Measurements from ENCODE around the gene DENND2D.
"Not testable (repeated sequence)": the region's sequence is repeated elsewhere in the genome, so short reads cannot be mapped to it uniquely, and the experiment has no call there.

Gene DENND2D

GRCh38 chr1:111221633-111222291 lies 21.3 kb upstream of the DENND2D start:
- DNase-seq (ENCODE audit: low read depth): no peak

- no peak for DNase-seq (ENCODE audit: low read depth)
These were observed 20.8 kb upstream of the DENND2D start for GRCh38 chr1:111221276-111221632.

GRCh38 chr1:111220302-111220890 lies 19.9 kb upstream of the DENND2D start:
- DNase-seq (ENCODE audit: low read depth): no peak

GRCh38 chr1:111219557-111220286 lies 19.3 kb upstream of the DENND2D start:
- no peak for DNase-seq (ENCODE audit: low read depth)

GRCh38 chr1:111218701-111219556 lies 18.5 kb upstream of the DENND2D start:
- DNase-seq (ENCODE audit: low read depth): no peak

- no peak for DNase-seq (ENCODE audit: low read depth)
These were observed 16.9 kb upstream of the DENND2D start for GRCh38 chr1:111217183-111217910.

- DNase-seq (ENCODE audit: low read depth): no peak
These were observed 16.3 kb upstream of the DENND2D start for GRCh38 chr1:111216751-111217150.

- not testable (repeated sequence) for DNase-seq (ENCODE audit: low read depth)
These were observed 14.8 kb upstream of the DENND2D start for GRCh38 chr1:111215285-111215684.

- DNase-seq (ENCODE audit: low read depth): no peak
These were observed 14.4 kb upstream of the DENND2D start for GRCh38 chr1:111214884-111215283.

GRCh38 chr1:111214074-111214801 lies 13.8 kb upstream of the DENND2D start:
- no peak for DNase-seq (ENCODE audit: low read depth)

- no peak for DNase-seq (ENCODE audit: low read depth)
These were observed 13.0 kb upstream of the DENND2D start for GRCh38 chr1:111213412-111213811.

GRCh38 chr1:111212634-111213335 lies 12.3 kb upstream of the DENND2D start:
- DNase-seq (ENCODE audit: low read depth): no peak

- DNase-seq (ENCODE audit: low read depth): no peak
These were observed 11.5 kb upstream of the DENND2D start for GRCh38 chr1:111211921-111212320.

- DNase-seq (ENCODE audit: low read depth): no peak
These were observed 9.2 kb upstream of the DENND2D start for GRCh38 chr1:111209622-111210021.

- DNase-seq (ENCODE audit: low read depth): no peak
These were observed 8.5 kb upstream of the DENND2D start for GRCh38 chr1:111208921-111209320.

- no peak for DNase-seq (ENCODE audit: low read depth)
These were observed 5.2 kb upstream of the DENND2D start for GRCh38 chr1:111205714-111206050.

- DNase-seq (ENCODE audit: low read depth): no peak
These were observed 4.7 kb upstream of the DENND2D start for GRCh38 chr1:111204983-111205713.

GRCh38 chr1:111204201-111204982 lies 3.9 kb upstream of the DENND2D start:
- no peak for DNase-seq (ENCODE audit: low read depth)

GRCh38 chr1:111203681-111204200 lies 3.3 kb upstream of the DENND2D start:
- no peak for DNase-seq (ENCODE audit: low read depth)
